Measurements from ENCODE around the gene UXS1.
"Not testable (repeated sequence)": the region's sequence is repeated elsewhere in the genome, so short reads cannot be mapped to it uniquely, and the experiment has no call there.

UXS1 gene

DNA sequence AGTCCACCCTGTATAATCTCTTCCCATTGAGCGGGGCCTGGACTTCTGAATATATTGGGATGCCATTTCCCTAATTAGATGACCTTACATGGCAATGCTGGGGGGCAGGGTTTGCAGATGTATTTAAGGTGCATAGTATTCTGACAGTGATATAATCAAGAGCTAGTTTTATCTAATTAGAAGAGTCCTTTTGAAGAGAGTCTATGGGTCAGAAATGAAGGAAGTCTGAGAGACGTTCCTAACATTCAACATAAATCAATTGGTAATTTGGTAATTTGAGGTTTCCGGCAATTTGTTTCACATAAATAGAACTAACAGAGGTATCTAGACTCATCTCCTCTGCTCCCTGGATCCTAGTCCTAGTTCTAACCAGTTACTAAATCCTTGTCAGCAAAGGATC, 25.7 kb upstream of the UXS1 start:
- H3K4me3 Mint-ChIP-seq, result no peak overlapping the region
- no peak for DNase-seq
- TF ChIP-seq, protein P1, sequence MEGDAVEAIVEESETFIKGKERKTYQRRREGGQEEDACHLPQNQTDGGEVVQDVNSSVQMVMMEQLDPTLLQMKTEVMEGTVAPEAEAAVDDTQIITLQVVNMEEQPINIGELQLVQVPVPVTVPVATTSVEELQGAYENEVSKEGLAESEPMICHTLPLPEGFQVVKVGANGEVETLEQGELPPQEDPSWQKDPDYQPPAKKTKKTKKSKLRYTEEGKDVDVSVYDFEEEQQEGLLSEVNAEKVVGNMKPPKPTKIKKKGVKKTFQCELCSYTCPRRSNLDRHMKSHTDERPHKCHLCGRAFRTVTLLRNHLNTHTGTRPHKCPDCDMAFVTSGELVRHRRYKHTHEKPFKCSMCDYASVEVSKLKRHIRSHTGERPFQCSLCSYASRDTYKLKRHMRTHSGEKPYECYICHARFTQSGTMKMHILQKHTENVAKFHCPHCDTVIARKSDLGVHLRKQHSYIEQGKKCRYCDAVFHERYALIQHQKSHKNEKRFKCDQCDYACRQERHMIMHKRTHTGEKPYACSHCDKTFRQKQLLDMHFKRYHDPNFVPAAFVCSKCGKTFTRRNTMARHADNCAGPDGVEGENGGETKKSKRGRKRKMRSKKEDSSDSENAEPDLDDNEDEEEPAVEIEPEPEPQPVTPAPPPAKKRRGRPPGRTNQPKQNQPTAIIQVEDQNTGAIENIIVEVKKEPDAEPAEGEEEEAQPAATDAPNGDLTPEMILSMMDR (IDR thresholded peaks at IDR 0.05), result no peak
- H3K9me3 Mint-ChIP-seq, result peaks cover 12% of the 10 kb centered on the region
- H3K4me1 Mint-ChIP-seq, result peaks cover 13% of the 10 kb centered on the region
- H3K27me3 Mint-ChIP-seq (ENCODE audit: low read depth, poor library complexity), result peaks cover 6% of the 10 kb centered on the region
- no peak overlapping the region for H3K27ac Mint-ChIP-seq
- H3K36me3 Mint-ChIP-seq (ENCODE audit: low read depth), result no peaks in the 10 kb centered on the region

DNA sequence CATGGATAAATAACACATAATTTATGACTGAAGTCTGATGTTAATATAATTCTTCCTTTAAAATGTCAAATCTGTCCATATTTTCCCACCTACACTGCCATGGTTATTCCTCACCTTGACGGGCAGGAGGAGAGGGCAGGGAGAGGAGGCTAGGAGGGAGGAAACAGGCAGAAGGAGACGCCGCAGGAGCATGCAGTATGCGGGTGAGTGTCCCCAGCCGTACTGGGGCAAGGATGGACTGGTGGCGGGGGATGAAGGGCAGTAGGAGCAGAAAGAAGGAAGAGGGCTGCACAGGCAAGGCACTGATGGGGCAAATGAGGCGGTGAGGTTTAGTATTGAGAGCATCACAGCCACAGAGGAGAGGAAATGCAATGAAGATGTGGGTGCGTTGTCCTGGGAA, 25.1 kb upstream of the UXS1 start:
- not testable (repeated sequence) for H3K27me3 Mint-ChIP-seq (ENCODE audit: low read depth, poor library complexity); H3K4me3 Mint-ChIP-seq; DNase-seq; H3K27ac Mint-ChIP-seq; H3K36me3 Mint-ChIP-seq (ENCODE audit: low read depth)
- H3K4me1 Mint-ChIP-seq, result peaks cover 15% of the 10 kb centered on the region
- H3K9me3 Mint-ChIP-seq, result peaks cover 12% of the 10 kb centered on the region

DNA sequence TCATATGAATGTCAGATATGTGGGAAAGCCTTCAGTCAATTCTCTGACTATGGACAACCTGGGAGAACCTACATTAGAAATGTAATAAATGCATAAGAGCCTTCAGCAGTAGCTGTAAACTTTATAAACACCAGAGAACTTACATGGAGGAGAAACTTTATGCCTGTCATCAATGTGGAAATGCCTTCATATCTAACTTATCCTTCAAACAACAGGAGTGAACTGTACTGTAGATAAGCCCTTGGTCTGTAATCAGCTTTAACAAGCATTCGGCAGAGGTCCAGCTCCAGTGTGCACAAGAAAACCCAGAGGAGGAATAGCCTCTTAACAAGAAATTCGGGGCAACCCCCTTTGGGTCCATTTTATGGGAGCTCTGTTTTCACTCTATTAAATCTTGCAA, 14.8 kb upstream of the UXS1 start:
- no peak for DNase-seq
- Mint-ChIP-seq H3K36me3 (ENCODE audit: low read depth) (no peaks in the 10 kb centered on the region), H3K4me1 (peaks cover 16% of the 10 kb centered on the region), H3K27me3 (ENCODE audit: low read depth, poor library complexity) (peaks cover 8% of the 10 kb centered on the region), H3K4me3 (no peak overlapping the region), H3K9me3 (peaks cover 17% of the 10 kb centered on the region), H3K27ac (no peak overlapping the region)
- TF ChIP-seq, protein P1 (IDR thresholded peaks at IDR 0.05), result no peak

DNA sequence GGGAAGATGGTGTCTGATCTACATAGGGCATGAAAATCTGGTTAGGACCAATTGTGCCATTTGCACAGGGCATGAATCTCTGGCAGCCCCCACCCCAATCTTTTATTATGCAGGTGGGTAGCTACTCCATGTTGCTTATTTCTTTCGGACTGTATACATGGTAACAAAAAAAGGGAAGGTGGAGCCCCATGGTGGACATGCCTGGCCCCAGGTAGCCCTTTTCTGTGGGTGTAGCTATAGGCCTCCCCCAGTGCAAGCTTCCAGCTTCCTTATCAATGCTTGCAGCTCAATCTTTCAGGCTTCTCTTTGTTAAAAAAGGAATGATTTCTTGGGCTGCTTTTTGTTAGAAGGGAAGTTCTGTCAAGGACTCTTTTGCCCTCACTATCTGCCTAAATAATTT, 14.3 kb upstream of the UXS1 start:
- peaks cover 16% of the 10 kb centered on the region for H3K4me1 Mint-ChIP-seq
- H3K27me3 Mint-ChIP-seq (ENCODE audit: low read depth, poor library complexity), result peaks cover 9% of the 10 kb centered on the region

DNA sequence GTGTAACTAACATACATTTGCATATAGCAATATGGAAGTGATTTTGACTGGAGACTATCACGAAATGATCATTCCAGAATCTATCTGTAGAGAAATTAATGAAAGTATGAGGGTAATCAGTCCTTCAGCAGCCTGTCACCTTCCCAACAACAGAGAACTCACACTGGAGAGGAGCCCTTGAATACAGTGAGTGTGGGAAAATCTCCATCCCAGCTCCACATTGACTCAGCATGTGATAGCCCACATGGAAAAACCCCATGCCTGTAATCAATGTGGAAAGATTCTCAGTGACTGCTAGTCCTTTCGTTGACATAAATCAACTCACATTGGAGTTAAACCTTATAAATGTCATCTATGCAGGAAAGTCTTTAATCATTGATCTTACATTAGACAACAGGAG, 13.1 kb upstream of the UXS1 start:
- peaks cover 16% of the 10 kb centered on the region for H3K4me1 Mint-ChIP-seq
- TF ChIP-seq, protein P1 (IDR thresholded peaks at IDR 0.05), result no peak
- DNase-seq, result no peak
- no peak overlapping the region for H3K27ac Mint-ChIP-seq
- H3K4me3 Mint-ChIP-seq, result no peak overlapping the region
- no peaks in the 10 kb centered on the region for H3K36me3 Mint-ChIP-seq (ENCODE audit: low read depth)
- peaks cover 9% of the 10 kb centered on the region for H3K27me3 Mint-ChIP-seq (ENCODE audit: low read depth, poor library complexity)
- peaks cover 17% of the 10 kb centered on the region for H3K9me3 Mint-ChIP-seq

More for the DNA sequence above, 14.3 kb upstream of the UXS1 start:
- TF ChIP-seq, protein P1 (IDR thresholded peaks at IDR 0.05), result no peak
- no peak for DNase-seq
- Mint-ChIP-seq H3K4me3 (no peak overlapping the region), H3K36me3 (ENCODE audit: low read depth) (no peaks in the 10 kb centered on the region), H3K9me3 (peaks cover 17% of the 10 kb centered on the region), H3K27ac (no peak overlapping the region)

DNA sequence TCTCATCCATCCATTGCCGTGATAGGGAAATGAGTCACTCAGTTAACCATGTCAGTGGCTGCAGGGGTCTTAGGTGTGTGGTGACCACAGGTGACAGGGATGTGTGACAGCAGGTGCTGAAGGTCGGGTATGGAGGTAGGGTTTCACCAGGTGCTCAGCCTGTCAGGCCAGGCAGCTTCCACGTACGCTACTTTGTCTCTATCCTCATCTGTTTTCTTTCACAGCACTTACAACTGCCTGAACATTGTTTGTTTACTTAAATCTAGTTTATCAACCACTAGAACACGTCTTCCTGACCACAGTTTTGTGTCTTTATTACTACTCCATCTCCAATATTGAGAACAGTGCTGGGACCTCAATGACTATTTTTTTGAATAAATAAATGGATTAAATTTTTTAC, 11.4 kb upstream of the UXS1 start:
- H3K9me3 Mint-ChIP-seq, result peaks cover 17% of the 10 kb centered on the region
- DNase-seq, result no peak
- no peaks in the 10 kb centered on the region for H3K36me3 Mint-ChIP-seq (ENCODE audit: low read depth)
- H3K27me3 Mint-ChIP-seq (ENCODE audit: low read depth, poor library complexity), result peaks cover 12% of the 10 kb centered on the region
- peaks cover 5% of the 10 kb centered on the region for H3K4me1 Mint-ChIP-seq
- H3K27ac Mint-ChIP-seq, result no peak overlapping the region
- TF ChIP-seq, protein P1 (IDR thresholded peaks at IDR 0.05), result no peak
- H3K4me3 Mint-ChIP-seq, result no peak overlapping the region

DNA sequence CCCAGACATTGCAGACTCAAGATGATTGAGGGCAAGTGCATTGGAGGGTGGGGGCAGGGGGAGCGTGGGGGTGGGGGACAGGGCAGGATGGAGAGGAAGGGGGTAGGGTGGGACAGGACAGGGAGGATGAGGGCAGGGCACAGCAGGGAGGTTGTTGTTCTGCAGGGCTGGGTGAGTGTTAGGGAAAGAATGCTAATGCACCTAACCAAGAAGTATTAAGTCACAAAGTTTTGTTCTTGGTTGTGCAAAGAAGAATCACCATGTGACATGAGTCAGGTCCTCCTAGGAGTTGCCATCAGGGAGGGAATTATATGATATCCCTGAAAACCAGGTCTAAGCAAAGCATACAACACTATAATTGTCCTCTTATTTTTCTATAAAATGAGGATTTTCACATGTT, 10.4 kb upstream of the UXS1 start:
- H3K4me3 Mint-ChIP-seq; H3K4me1 Mint-ChIP-seq; H3K36me3 Mint-ChIP-seq (ENCODE audit: low read depth); DNase-seq; H3K27ac Mint-ChIP-seq: not testable (repeated sequence)
- H3K27me3 Mint-ChIP-seq (ENCODE audit: low read depth, poor library complexity), result peaks cover 12% of the 10 kb centered on the region
- peaks cover 17% of the 10 kb centered on the region for H3K9me3 Mint-ChIP-seq
